Measurements from ENCODE around the gene TUBA4B. TPM values are rescaled to one million over a fixed set of nuclear protein-coding genes. Genes with fewer than 3 reads are reported as not detected.
"Not testable (repeated sequence)": the region's sequence is repeated elsewhere in the genome, so short reads cannot be mapped to it uniquely, and the experiment has no call there.

Gene TUBA4B
- total RNA-seq, 2 experiments from 2014 or later = not detected

DNA sequence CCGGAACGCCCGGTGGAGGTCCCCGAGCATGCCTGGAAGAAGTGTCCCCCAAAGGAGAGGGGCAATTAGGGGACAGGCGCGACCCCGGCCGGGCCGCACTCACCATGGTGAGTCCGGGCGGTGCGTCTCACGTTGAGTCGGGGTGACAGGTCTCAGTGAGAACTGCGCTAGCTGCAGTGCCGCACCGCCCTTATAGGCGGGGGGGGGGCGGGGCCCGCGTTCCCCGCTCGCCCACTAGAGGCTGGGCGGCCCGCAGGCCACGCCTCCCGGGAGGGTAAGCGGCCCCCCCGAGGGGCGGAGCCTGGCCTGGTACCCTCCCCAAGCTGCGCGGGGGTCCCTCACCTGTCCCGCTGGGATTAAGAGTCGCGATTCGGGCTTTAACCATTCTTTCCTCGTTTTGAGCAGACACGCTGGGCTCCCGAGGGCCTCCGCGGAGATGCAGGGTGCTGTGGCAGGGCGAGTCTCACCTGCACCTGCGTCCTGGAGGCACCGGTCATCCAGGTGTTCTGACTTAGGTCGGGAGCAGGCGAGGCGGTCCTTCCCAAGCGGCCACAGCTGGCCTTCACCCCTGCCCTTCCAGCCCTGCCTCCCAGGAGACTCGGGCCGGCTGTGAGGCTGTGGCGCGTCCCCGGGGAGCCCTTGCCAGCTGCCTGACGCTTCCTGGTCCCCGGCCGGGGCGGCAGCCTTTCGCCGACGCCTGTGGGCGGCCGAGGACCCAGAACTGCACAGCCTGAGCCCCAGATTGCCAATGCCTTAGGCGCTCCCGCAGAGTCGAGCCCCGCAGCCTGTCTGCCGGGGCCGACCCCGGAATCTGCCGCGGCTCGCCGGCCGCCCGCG, 928 bp downstream of the TUBA4B start, which contains the start of gene TUBA4A:
TSS of gene TUBA4A (minus strand) at position 166 of the 837 bp plus-strand sequence. CDS start at position 106, 60 bp downstream.
- TF ChIP-seq, protein P1, sequence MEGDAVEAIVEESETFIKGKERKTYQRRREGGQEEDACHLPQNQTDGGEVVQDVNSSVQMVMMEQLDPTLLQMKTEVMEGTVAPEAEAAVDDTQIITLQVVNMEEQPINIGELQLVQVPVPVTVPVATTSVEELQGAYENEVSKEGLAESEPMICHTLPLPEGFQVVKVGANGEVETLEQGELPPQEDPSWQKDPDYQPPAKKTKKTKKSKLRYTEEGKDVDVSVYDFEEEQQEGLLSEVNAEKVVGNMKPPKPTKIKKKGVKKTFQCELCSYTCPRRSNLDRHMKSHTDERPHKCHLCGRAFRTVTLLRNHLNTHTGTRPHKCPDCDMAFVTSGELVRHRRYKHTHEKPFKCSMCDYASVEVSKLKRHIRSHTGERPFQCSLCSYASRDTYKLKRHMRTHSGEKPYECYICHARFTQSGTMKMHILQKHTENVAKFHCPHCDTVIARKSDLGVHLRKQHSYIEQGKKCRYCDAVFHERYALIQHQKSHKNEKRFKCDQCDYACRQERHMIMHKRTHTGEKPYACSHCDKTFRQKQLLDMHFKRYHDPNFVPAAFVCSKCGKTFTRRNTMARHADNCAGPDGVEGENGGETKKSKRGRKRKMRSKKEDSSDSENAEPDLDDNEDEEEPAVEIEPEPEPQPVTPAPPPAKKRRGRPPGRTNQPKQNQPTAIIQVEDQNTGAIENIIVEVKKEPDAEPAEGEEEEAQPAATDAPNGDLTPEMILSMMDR (conservative IDR thresholded peaks at IDR 0.05; ENCODE audit: low read length) = no peak
- TF ChIP-seq EZH2phosphoT487 (IDR thresholded peaks at IDR 0.05; ENCODE audit: borderline replicate concordance, low read depth, low read length) = no peak
- H3K4me1 ChIP-seq (ENCODE audit: insufficient read depth, low read length, poor library complexity, severe bottlenecking) = peaks cover 47% of the 10 kb centered on the region
- CTCF ChIA-PET (ENCODE audit: unreplicated experiment) = interaction anchor here (2.6 kb wide), 1 partner anchor 24 kb away, joined by 7 read pairs; the partner anchor contains the start of gene DNAJB2
- H3K4me2 ChIP-seq (ENCODE audit: low read length) = peak within 1 kb of the TSS; percentile 93
- peak within 1 kb of the TSS; percentile 87 for H3K4me3 ChIP-seq (ENCODE audit: low read depth, low read length, poor library complexity, severe bottlenecking)
- H3K9me3 ChIP-seq (ENCODE audit: low read length) = no peaks in the 10 kb centered on the region
- POLR2A ChIA-PET = interaction anchor here (0.6 to 2.3 kb wide), 7 partner anchors 9 to 113 kb away, joined by 3 to 15 read pairs (median 5); partner anchors contain the start of genes ANKZF1, ATG9A, CNPPD1 and GLB1L
- peak within 1 kb of the TSS; percentile 96 for H3K27ac ChIP-seq (ENCODE audit: low read depth, low read length, poor library complexity, severe bottlenecking)
- intact Hi-C loops (cut with micrococcal nuclease; ENCODE audit: unreplicated experiment) = loop anchor here (1.0 to 10.0 kb wide), 4 partner anchors 25 to 359 kb away; partner anchors contain the start of genes CNPPD1 and DNAJB2
- BruUV-seq (replicated peaks) = no TSS peak
- peaks cover 29% of the 10 kb centered on the region for H3K36me3 ChIP-seq (ENCODE audit: insufficient read depth, low read length)
- H3K79me2 ChIP-seq (ENCODE audit: insufficient read depth, low read depth, low read length) = peaks cover 28% of the 10 kb centered on the region
- H2AFZ ChIP-seq (ENCODE audit: low read length) = peak within 1 kb of the TSS; percentile 49; the same call in 1 of the 2 replicates
- H4K20me1 ChIP-seq (ENCODE audit: insufficient read depth, low read length) = no peaks in the 10 kb centered on the region
- no peaks in the 10 kb centered on the region for H3K9me2 ChIP-seq (ENCODE audit: insufficient read depth, low read length)
- DNase-seq (ENCODE audit: low spot score) = peak; percentile 93

DNA sequence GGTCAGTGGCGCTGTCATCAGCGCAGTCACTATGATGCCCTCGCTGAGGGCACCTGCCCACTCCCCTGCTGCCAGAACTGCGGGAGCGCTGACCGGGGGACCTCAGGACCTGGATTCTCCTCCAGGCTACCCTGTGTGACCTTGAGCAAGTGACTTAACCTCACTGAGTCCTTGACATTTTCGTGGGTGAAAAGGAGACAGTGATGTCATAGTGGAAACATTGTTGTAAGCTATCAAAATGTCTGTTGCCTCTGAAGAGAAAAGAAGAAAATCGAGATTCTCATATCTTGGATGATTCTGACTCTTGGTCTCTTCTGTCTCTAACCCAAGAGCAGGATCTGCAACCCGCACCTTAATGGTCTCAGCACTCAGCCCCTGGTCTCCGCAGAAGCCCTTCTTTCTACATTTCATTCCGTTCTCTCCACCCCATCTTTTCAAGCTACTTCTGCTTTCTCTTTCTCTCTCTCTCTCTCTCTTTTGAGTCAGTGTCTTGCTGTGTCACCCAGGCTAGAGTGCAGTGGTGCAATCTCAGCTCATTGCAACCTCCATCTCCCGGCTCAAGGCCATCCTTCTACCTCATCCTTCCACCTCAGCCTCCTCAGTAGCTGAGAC, 1.7 kb downstream of the TUBA4B start:
- CTCF ChIA-PET (ENCODE audit: unreplicated experiment) = interaction anchor here (0.6 to 2.6 kb wide), 2 partner anchors 23 to 37 kb away, joined by 3 to 7 read pairs; partner anchors contain the start of gene DNAJB2

DNA sequence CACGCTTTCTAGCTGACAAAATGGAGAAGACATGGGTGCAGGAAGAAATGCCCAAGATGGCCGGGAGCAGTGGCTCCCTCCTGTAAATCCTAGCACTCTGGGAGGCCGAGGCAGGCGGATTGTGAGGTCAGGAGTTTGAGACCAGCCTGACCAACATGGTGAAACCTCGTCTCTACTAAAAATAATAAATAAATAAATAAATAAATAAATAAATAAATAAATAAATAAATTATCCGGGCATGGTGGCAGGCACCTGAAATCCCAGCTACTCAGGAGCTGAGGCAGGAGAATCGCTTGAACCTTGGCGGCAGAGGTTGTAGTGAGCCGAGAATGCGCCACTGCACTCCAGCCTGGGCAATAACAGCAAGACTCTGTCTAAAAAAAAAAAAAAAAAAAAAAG, 5.9 kb downstream of the TUBA4B start:
- H3K79me2 ChIP-seq (ENCODE audit: insufficient read depth, low read depth, low read length); DNase-seq (ENCODE audit: low spot score); H3K36me3 ChIP-seq (ENCODE audit: insufficient read depth, low read length); H3K4me3 ChIP-seq (ENCODE audit: low read depth, low read length, poor library complexity, severe bottlenecking); H2AFZ ChIP-seq (ENCODE audit: low read length); H3K4me2 ChIP-seq (ENCODE audit: low read length); H3K27ac ChIP-seq (ENCODE audit: low read depth, low read length, poor library complexity, severe bottlenecking); BruUV-seq (replicated peaks); H3K9me3 ChIP-seq (ENCODE audit: low read length); H4K20me1 ChIP-seq (ENCODE audit: insufficient read depth, low read length); H3K9me2 ChIP-seq (ENCODE audit: insufficient read depth, low read length); CTCF ChIA-PET (ENCODE audit: unreplicated experiment): not testable (repeated sequence)
- peaks cover 19% of the 10 kb centered on the region for H3K4me1 ChIP-seq (ENCODE audit: insufficient read depth, low read length, poor library complexity, severe bottlenecking)
- intact Hi-C loops (cut with micrococcal nuclease; ENCODE audit: unreplicated experiment) = loop anchor here (10.0 kb wide), 1 partner anchor 364 kb away; no protein-coding TSS in a partner anchor
- POLR2A ChIA-PET = interaction anchor here (0.9 to 1.4 kb wide), 2 partner anchors 10 to 15 kb away, joined by 4 to 6 read pairs; no protein-coding TSS in a partner anchor

More for the DNA sequence above, 1.7 kb downstream of the TUBA4B start:
- Histone ChIP-seq H2AFZ (ENCODE audit: low read length) (peak overlapping the region; percentile 49; the same call in 1 of the 2 replicates), H3K4me2 (ENCODE audit: low read length) (peak overlapping the region; percentile 93), H3K27ac (ENCODE audit: low read depth, low read length, poor library complexity, severe bottlenecking) (peak overlapping the region; percentile 96), H3K4me3 (ENCODE audit: low read depth, low read length, poor library complexity, severe bottlenecking) (peak overlapping the region; percentile 87), H4K20me1 (ENCODE audit: insufficient read depth, low read length) (no peaks in the 10 kb centered on the region), H3K79me2 (ENCODE audit: insufficient read depth, low read depth, low read length) (peaks cover 27% of the 10 kb centered on the region), H3K36me3 (ENCODE audit: insufficient read depth, low read length) (peaks cover 27% of the 10 kb centered on the region), H3K9me2 (ENCODE audit: insufficient read depth, low read length) (no peaks in the 10 kb centered on the region), H3K9me3 (ENCODE audit: low read length) (no peaks in the 10 kb centered on the region), H3K4me1 (ENCODE audit: insufficient read depth, low read length, poor library complexity, severe bottlenecking) (peaks cover 40% of the 10 kb centered on the region)
- DNase-seq (ENCODE audit: low spot score) = peak; percentile 56
- no TSS peak for BruUV-seq (replicated peaks)
- POLR2A ChIA-PET = interaction anchor here (1.0 to 1.9 kb wide), 7 partner anchors 9 to 48 kb away, joined by 3 to 15 read pairs (median 4); partner anchors contain the start of genes ANKZF1, ATG9A, GLB1L and STK16
- intact Hi-C loops (cut with micrococcal nuclease; ENCODE audit: unreplicated experiment) = loop anchor here (1.0 to 10.0 kb wide), 2 partner anchors 41 to 360 kb away; no protein-coding TSS in a partner anchor
- TF ChIP-seq, protein P1 (conservative IDR thresholded peaks at IDR 0.05; ENCODE audit: low read length) = 0 out of 2 replicates have a peak, but pooled peaks have one; percentile 21
- TF ChIP-seq EZH2phosphoT487 (IDR thresholded peaks at IDR 0.05; ENCODE audit: borderline replicate concordance, low read depth, low read length) = no peak
